Epidermal melanocyte (primary cell): Measurements from ENCODE around the gene RTN4IP1.

Experiments
- DNase-seq: peaks from one replicate; pipeline ENCODE4 v3.0.0; 2011; ENCODE audit warnings: low spot score; ENCODE audit not compliant: insufficient read length

The RTN4IP1 gene

GRCh38 chr6:106522562-106523250 is 106.6 kb downstream of the RTN4IP1 start:
- no peak for DNase-seq
